ENCODE measurements around the gene HLA-DMA. TPM values are rescaled to one million over a fixed set of nuclear protein-coding genes. Genes with fewer than 3 reads are reported as not detected.

HLA-DMA gene
- total RNA-seq, 4 donors from 2014 or later: 44.7 to 124 (median 69.7) TPM

DNA sequence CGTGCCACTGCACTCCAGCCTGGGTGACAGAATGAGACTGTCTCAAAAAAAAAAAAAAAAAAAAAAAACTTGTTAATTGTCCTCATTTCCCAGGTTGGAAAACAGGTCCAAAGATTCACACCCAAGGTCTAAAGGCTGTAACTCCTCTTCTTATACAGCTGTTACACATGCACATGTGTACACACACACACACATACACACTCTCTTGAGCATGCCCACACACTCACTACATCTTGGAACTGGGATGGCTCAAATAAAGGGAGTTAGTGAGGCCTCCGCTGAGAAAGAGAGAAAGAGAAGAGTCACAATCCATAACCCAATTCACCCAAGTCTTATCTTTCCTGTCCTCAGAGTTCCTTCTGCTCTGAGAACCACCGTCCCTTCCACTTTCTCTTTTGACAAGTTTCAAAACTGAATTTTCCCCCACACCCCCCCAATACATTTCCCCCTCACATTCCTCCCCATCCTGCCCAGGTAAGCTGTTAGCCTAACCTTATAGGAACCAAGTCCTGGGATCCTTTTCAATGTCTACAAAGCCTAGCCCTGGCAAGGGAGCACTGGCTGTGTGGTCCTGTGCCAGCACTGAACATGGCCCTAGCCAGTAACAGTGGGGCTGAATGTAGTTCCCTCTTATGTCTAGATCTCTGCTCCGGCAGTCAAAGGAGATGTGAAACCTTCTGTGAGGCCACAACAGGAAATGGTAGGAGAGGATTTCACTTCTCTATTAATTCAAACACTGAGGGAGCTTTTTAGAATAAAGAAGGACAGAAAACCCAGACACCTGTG, 8.8 kb downstream of the HLA-DMA start:
- no peak for TF ChIP-seq CTCF (IDR thresholded peaks at IDR 0.05; ENCODE audit: low read depth)

GRCh38 chr6:32941214-32941768, 11.6 kb downstream of the HLA-DMA start:
- TF ChIP-seq CTCF (IDR thresholded peaks at IDR 0.05; ENCODE audit: low read depth): no peak

- TF ChIP-seq CTCF (IDR thresholded peaks at IDR 0.05; ENCODE audit: low read depth): no peak
These were observed 12.2 kb downstream of the HLA-DMA start, which contains the start of gene HLA-DMB for GRCh38 chr6:32940656-32941213. Gene HLA-DMB, minus strand, starts transcription at chr6:32941028. Its CDS starts 221 bp downstream, at chr6:32940807.

GRCh38 chr6:32938494-32938893, 14.4 kb downstream of the HLA-DMA start:
- no peak for TF ChIP-seq CTCF (IDR thresholded peaks at IDR 0.05; ENCODE audit: low read depth)

- no peak for TF ChIP-seq CTCF (IDR thresholded peaks at IDR 0.05; ENCODE audit: low read depth)
These were observed 15.7 kb downstream of the HLA-DMA start for GRCh38 chr6:32937230-32937633.

- no peak for TF ChIP-seq CTCF (IDR thresholded peaks at IDR 0.05; ENCODE audit: low read depth)
These were observed 16.4 kb downstream of the HLA-DMA start for GRCh38 chr6:32936239-32937152.
